CD4-positive, alpha-beta T cell treated with Interferon alpha-2 for 1 hour (primary cell): ENCODE results near the gene FBLN5.
"Not testable (repeated sequence)": the region's sequence is repeated elsewhere in the genome, so short reads cannot be mapped to it uniquely, and the experiment has no call there.

Source experiments
- DNase-seq, 2 donors: peaks; one replicate each; pipeline ENCODE4 v3.0.0-alpha.2; 2020 to 2022

The FBLN5 gene

GRCh38 chr14:91858536-91859275 lies 88.8 kb downstream of the FBLN5 start:
- no peak for DNase-seq

GRCh38 chr14:91857614-91858013 lies 89.9 kb downstream of the FBLN5 start:
- DNase-seq = no peak

DNA sequence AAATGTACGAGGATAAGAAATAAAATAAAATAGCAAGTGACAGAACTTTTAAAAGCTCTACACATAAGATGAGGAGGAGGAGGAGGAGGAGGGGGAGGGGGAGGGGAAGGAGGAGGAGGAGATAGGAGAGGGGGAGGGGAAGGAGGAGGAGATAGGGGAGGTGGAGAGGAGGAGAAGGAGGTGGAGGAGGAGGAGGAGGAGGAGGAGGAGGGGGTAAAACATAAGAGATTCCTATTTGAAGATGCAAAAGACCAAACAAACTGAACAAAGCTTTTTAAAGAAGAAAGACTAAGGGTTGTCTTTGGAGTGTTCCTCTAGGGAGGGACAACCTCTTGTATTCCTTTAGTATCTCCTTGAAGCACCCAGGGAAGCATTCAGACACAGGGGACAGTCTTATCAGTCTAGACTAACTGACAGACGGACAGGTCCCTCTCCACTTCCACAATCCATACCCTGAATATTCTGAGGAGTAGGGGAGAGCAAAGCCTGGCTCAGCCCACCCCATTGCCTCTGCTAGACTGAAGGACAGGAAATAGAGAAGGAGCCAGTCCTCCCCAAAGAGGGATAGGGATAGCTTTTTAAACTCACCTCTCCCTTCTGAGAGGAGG lies 93.1 kb downstream of the FBLN5 start:
- DNase-seq = no peak

- DNase-seq = no peak
These were observed 95.9 kb downstream of the FBLN5 start for GRCh38 chr14:91851563-91851962.

DNA sequence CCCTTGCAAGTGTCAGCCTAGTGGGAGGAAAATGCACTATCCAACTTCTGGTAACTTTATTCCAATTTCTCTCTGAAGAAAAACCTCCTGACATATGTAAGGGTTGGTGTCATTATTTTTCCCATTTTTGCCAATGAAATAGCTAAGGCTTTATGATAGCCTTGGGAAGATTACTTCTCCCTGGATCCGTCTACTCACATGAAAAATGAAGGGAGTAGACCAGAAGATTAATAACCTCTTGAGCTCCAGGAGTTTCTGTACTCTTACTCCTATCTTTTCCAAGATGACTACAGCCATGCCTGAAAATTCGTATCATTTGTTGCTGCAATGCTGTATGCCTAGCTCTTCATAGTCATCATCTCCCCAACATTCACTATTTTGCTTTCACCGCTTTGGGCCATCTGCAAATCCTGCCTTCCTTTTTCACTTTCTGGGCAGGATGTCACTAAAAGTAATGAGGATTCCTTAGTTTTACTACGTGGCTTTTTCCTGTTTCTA lies 98.9 kb downstream of the FBLN5 start:
- no peak for DNase-seq

- no peak for DNase-seq
These were observed 99.8 kb downstream of the FBLN5 start for GRCh38 chr14:91847693-91848092.

DNA sequence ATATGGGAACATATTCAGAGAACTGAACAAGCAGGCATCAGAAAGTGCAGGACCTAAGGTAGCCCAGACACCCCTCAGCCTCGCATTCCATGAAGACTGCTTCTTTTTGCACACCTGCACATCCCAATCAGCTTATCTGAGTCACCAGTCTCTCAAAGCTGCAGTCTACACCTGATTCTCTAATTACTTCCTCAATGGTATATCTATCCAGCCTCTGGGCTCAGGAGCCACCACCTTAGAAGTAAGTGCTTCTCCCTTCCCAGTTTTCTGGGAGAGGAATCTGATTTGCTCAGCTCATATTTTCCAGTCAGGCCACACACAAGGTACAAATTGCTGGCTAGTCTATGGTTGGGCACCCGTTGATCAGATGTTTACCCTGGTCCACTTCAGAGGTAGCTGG lies 101.8 kb downstream of the FBLN5 start:
- no peak for DNase-seq

GRCh38 chr14:91845056-91845455 lies 102.4 kb downstream of the FBLN5 start:
- DNase-seq = not testable (repeated sequence)

DNA sequence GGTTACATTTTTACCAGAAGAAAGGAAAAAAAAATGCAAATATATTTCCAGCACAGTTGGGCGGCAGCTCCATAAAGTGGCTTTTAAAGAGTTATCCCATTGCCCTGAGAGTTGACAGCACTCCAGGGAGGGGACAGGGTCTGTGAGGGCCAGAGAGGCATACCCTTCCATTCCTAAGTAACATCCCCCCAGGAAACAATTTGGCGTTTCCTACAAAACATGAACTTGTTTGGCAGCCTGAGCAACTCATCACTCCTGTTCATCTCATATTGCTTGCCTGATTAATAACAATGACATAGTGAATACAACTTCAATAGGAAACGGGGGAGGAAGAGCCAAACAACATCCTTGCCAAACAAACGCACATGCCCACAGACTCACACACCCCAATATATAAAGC lies 103.5 kb downstream of the FBLN5 start:
- DNase-seq = no peak

DNA sequence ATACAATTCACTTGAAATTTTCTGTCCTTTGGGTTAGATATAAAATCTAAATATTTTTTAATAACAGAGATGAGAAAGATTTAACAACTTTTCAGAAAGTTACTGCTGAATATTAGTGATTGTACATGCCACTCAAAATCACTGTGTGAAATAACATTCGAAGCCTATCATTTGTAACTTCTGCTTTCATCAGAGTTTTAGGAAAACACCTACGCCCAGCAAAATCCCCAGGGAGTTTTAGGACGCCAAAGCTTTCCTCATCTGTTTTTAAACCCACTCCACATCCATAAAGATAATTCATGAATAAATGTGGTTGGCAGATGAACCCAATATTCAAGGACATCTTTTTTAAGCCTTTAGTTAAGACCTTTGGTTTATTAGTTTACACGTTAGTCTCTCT lies 104.1 kb downstream of the FBLN5 start:
- DNase-seq = no peak

GRCh38 chr14:91841065-91841464 lies 106.4 kb downstream of the FBLN5 start:
- no peak for DNase-seq

GRCh38 chr14:91839749-91840148 lies 107.7 kb downstream of the FBLN5 start:
- DNase-seq = peak; percentile 14 to 44

DNA sequence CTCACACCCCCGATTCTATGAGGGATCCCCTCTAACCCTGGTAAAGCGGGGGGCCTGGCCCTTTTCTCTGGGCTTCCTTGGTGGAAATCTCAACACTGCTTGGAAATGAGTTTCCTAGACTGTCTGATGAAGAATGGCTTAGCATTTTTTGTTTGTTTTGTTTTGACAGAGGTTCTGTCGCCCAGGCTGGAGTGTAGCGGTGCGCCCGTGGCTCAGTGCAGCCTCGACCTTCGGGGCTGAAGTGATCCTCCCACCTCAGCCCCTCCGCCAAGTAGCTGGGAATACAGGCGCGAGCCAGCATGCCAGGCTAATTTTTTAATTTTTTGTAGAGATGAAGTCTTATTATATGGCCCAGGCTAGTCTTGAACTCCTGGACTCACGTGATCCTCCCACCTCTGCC lies 110.4 kb downstream of the FBLN5 start:
- DNase-seq = no peak

DNA sequence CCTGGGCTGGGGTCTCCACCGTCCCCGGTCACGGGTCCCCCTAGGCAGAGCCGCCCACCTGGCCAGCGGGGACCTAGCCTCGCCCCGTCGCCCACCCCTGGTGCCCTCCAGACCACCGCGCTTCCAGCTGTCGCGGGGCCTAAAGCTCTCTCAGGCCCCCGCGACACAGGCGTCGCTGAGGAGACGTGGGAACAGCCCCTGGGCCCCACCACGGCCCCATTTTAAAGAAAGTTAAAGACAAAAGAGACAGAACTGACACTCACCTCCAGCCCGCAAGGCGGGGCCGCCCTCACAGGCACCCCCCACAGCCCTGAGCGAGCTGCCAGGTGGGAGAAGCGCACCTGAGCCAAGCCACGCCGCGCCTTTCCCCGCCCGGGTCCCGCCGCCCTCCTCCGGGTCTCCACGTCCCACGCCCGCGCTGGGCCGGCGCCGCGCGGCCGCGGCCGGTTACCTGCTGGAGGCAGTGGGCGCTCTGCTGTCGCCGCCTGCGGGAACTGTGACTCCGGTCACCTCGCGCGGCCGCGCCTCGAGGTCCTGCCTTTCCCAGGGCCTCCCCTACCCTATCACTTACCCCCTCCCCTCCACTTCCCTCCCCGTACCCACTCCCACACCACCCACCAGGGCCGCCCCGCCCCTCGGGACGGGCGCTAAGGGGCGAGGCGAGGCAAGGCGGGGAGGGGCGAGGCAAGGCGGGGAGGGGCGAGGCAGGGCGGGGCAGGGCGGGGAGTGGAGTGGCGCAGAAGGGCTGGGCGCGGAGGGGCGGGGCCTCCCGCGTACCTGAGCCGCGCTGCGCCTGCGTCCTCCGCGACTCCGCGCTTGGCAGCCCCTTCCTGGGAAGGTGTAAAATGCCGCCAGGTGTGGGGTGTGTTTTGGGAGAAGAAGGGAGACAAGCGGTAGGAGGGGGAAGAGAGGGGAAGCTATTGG lies 111.3 kb downstream of the FBLN5 start:
- DNase-seq = peak; percentile 81 to 87

GRCh38 chr14:91835197-91835919 lies 112.1 kb downstream of the FBLN5 start:
- DNase-seq = peak; percentile 4 to 56

DNA sequence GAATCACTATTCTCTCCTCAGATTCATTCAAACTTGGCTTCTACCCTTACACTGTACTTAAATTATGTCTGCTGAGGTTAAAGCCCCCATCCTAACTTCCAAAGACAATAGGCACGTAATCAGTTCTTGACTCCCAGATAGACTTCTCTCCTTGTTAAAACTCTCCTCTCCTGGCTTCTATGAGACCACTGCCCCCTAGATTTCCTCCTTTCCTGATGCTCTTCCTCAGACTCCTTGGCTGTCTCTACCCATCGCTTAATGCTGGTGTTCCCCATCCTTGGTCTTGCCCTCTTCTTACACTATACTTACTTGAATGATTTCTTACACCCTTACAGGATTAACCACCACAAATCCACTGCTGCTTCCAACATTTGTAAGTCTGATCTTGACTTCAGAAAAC lies 112.9 kb downstream of the FBLN5 start:
- DNase-seq = no peak

- DNase-seq = no peak
These were observed 116.2 kb downstream of the FBLN5 start for GRCh38 chr14:91831337-91831736.

GRCh38 chr14:91830777-91831176 lies 116.7 kb downstream of the FBLN5 start:
- no peak for DNase-seq

- no peak for DNase-seq
These were observed 118.0 kb downstream of the FBLN5 start for GRCh38 chr14:91829511-91829910.

GRCh38 chr14:91827746-91828145 lies 119.7 kb downstream of the FBLN5 start:
- DNase-seq = no peak
